Measurements from ENCODE around the gene LRBA. TPM values are rescaled to one million over a fixed set of nuclear protein-coding genes. Genes with fewer than 3 reads are reported as not detected.
"Not testable (repeated sequence)": the region's sequence is repeated elsewhere in the genome, so short reads cannot be mapped to it uniquely, and the experiment has no call there.

The LRBA gene
- total RNA-seq, 1 donor from 2014 or later = 103 TPM

- Histone ChIP-seq H3K4me3 (ENCODE audit: low read depth, low read length) (no peak overlapping the region), H3K36me3 (ENCODE audit: control insufficient read depth, insufficient read depth, low read length) (no peaks in the 10 kb centered on the region), H3K27me3 (ENCODE audit: control insufficient read depth, insufficient read depth, low read length) (no peaks in the 10 kb centered on the region)
- DNase-seq (ENCODE audit: low read depth) = no peak
- no peak for FAIRE-seq
- TF ChIP-seq CTCF (IDR thresholded peaks at IDR 0.05; ENCODE audit: insufficient read depth, low read length, severe bottlenecking) = no peak
Observed at GRCh38 chr4:150561143-150561737, 453.8 kb downstream of the LRBA start.

GRCh38 chr4:150557811-150558210 is 457.3 kb downstream of the LRBA start:
- not testable (repeated sequence) for H3K36me3 ChIP-seq (ENCODE audit: control insufficient read depth, insufficient read depth, low read length); FAIRE-seq; H3K27me3 ChIP-seq (ENCODE audit: control insufficient read depth, insufficient read depth, low read length); H3K4me3 ChIP-seq (ENCODE audit: low read depth, low read length)
- DNase-seq (ENCODE audit: low read depth) = peak; percentile 21

- H3K36me3 ChIP-seq (ENCODE audit: control insufficient read depth, insufficient read depth, low read length) = no peaks in the 10 kb centered on the region
- no peak for TF ChIP-seq CTCF (IDR thresholded peaks at IDR 0.05; ENCODE audit: insufficient read depth, low read length, severe bottlenecking)
- FAIRE-seq = no peak
Observed at GRCh38 chr4:150547154-150547838, 467.8 kb downstream of the LRBA start.

GRCh38 chr4:150546286-150546685 is 468.8 kb downstream of the LRBA start:
- FAIRE-seq (no peak), DNase-seq (ENCODE audit: low read depth) (no peak)
- Histone ChIP-seq H3K4me3 (ENCODE audit: low read depth, low read length) (no peak overlapping the region), H3K27me3 (ENCODE audit: control insufficient read depth, insufficient read depth, low read length) (no peaks in the 10 kb centered on the region), H3K36me3 (ENCODE audit: control insufficient read depth, insufficient read depth, low read length) (no peaks in the 10 kb centered on the region)
- TF ChIP-seq CTCF (IDR thresholded peaks at IDR 0.05; ENCODE audit: insufficient read depth, low read length, severe bottlenecking) = no peak

More at GRCh38 chr4:150547154-150547838, 467.8 kb downstream of the LRBA start:
- Histone ChIP-seq H3K4me3 (ENCODE audit: low read depth, low read length) (no peak overlapping the region), H3K27me3 (ENCODE audit: control insufficient read depth, insufficient read depth, low read length) (no peaks in the 10 kb centered on the region)
- no peak for DNase-seq (ENCODE audit: low read depth)

- no peak overlapping the region for H3K4me3 ChIP-seq (ENCODE audit: low read depth, low read length)
- no peak for FAIRE-seq
- TF ChIP-seq CTCF (IDR thresholded peaks at IDR 0.05; ENCODE audit: insufficient read depth, low read length, severe bottlenecking) = no peak
- DNase-seq (ENCODE audit: low read depth) = no peak
- no peaks in the 10 kb centered on the region for H3K36me3 ChIP-seq (ENCODE audit: control insufficient read depth, insufficient read depth, low read length)
- H3K27me3 ChIP-seq (ENCODE audit: control insufficient read depth, insufficient read depth, low read length) = no peaks in the 10 kb centered on the region
Observed at GRCh38 chr4:150543042-150543441, 472.0 kb downstream of the LRBA start.

GRCh38 chr4:150541681-150542080 is 473.4 kb downstream of the LRBA start:
- Histone ChIP-seq H3K4me3 (ENCODE audit: low read depth, low read length) (no peak overlapping the region), H3K36me3 (ENCODE audit: control insufficient read depth, insufficient read depth, low read length) (no peaks in the 10 kb centered on the region), H3K27me3 (ENCODE audit: control insufficient read depth, insufficient read depth, low read length) (no peaks in the 10 kb centered on the region)
- no peak for FAIRE-seq
- no peak for TF ChIP-seq CTCF (IDR thresholded peaks at IDR 0.05; ENCODE audit: insufficient read depth, low read length, severe bottlenecking)
- DNase-seq (ENCODE audit: low read depth) = no peak

All from bronchial epithelial cell (primary cell).